GM21723 (cell line): Measurements from ENCODE around the gene TMEM80.

Experiments
- ATAC-seq: cut with Tn5 transposase; IDR thresholded peaks from one replicate; pipeline ENCODE4 v1.9.1; 2021; ENCODE audit warnings: mild to moderate bottlenecking, moderate library complexity; ENCODE audit not compliant: unreplicated experiment

TMEM80 gene

DNA sequence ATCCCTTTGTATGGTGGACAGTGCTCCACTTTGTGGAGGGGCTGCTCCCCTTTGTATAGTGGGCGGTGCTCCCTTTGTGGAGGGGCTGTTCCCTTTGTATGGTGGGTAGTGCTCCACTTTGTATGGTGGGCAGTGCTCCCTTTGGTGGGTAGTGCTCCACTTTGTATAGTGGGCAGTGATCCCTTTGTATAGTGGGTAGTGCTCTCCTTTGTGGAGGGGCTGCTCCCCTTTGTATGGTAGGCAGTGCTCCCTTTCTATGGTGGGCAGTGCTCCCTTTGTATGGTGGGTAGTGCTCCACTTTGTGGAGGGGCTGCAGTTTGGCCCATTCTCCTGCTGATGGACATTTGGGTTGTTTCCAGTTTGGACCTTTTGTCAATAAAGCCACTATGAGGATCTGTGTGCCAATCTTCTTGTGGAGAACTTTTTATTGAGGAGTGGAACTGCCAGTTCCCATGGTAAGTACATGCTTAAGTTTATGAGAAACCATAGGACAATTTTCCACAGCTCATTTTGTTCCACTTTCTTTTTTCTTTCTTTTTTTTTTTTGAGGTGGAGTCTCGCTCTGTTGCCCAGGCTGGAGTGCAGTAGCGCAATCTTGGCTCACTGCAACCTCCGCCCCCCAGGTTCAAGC, 47.1 kb downstream of the TMEM80 start:
- ATAC-seq, result no peak

DNA sequence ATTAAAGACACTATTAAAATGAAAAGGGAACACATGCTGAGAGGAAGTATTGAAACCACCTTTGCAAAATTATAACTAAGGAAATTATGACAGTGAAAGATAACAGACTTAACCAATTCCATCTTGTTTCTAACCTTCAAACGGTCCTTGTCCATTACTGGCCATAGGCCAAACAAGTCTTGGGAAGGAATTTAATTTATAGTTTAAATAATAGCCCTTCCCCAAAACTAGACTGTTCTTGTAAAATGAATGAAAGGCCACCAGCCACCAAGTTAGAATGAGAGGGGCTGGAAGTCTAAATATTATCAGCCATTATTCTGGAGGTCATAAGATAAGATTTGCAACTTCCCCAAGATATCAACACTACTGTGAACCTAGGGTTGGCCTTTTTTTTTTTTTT, 49.8 kb downstream of the TMEM80 start:
- no peak for ATAC-seq

DNA sequence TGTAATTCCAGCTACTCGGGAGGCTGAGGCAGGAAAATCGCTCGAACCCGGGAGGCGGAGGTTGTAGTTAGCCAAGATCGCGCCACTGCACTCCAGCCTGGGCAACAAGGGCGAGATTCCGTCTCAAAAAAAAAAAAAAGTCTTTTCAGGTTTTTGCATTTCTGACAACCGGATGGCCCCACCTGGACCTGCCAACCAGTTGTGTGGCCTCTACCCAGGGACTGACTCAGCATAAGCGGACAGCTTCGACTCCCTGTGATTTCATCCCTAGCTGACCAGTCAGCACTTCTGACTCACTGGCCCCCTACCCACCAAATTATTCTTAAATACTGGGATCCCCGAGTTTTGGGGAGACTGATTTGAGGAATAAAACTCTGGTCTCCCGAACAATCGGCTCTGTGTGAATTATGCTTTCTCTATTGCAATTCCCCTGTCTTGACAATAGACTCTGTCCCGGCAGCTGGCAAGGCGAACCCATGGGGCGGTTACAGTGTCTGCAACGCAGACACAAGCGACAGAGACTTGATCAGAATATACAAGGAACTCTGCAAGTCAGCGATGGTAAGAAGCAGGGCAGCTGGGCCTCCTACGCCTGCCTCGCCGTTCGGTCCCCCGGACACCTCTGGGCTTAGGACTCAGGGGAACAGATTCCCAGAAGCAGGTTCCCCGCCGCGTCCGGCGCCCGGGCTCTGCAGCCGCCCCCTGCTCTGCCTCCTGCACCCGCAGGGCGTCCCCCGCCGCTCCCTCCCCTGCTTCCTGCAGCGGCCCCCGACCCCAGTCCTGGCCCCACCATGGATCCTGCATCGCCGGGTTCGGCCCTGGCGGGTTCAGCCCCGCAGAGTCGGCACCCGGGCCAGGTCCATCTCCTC, 50.9 kb downstream of the TMEM80 start:
- ATAC-seq, result no peak

DNA sequence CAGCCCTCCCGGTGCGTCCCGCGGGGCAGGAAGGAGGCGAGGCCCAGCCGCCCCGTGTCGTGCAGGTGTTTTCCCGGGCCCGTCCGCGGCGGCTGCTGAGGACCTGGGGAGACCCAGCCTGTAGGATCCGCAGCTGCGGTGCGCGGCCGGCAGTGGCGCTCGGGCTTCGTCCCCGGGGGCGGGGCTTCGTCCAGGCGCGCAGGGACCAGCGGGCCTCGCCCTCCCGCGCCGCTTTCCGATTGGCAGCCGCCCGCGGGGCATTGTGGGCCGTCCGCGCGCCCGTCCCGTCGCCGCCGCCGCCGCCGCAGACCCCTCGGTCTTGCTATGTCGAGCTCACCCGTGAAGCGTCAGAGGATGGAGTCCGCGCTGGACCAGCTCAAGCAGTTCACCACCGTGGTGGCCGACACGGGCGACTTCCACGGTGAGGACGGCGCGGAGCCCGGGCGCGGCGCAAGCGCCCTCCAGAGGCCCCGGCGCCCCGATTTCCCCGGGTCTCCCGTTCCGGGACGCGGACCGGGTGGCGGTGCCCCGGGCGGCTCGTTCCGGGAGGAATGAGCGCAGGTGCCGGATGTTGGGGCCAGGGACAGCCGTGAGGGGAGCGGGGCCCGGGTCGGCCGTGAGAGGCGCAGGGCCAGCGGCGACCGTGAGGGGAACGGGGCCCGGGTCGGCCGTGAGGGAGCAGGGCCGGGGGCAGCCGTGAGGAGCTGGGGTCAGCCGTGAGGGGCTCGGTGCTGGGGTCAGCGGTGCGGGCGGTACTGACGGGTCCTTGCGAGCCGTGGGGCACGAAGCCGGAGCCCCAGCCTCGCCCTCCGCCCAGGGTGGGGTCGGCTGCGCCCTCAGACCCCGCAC, 51.8 kb downstream of the TMEM80 start, which contains the start of gene TALDO1:
Gene TALDO1, plus strand, starts transcription at position 307 of the 849 bp plus-strand sequence. Its CDS starts 18 bp downstream, at position 325.
- peak; percentile 81 for ATAC-seq

DNA sequence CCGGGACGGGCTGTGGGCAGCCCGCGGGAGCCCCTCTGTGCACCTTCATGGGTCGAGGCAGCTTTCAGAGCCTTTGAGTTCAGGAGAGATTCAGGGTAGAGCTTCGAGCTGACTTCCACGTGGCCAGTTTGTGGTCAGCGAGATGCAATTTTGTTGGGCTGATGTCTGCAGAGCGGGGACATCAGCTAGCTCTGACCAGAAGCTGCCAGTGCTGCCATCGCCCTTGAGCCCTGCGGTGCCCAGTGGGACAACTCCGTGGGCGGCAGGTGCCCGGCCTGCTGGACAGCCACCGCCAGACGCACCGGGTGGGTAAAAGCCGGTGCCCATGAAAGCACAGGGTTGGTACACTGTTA, 52.4 kb downstream of the TMEM80 start:
- ATAC-seq, result peak; percentile 12

DNA sequence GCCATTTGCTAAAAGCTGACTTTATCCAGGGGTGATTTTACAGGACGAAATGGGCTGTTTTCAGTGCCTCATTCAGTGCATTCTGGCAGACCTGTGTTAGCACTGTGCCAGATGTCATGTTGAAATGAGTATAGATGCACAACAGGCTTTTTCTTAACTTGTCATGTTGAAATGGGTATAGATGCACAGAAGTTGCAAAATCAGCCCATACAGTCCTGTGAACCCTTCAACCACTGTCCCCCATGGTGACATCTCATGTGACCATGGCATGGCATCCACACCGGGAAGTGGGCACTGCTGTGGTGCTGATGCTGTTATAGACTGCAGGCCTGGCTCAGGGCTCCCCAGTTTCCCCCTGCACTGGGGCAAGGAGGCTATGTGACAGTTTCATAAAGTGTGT, 54.1 kb downstream of the TMEM80 start:
- no peak for ATAC-seq
